HG02943 (cell line): ENCODE measurements around the gene NRDE2.

ENCODE experiments used
- ATAC-seq: cut with Tn5 transposase; IDR thresholded peaks from one replicate; pipeline ENCODE4 v1.9.1; 2021; ENCODE audit warnings: mild to moderate bottlenecking, low read depth, moderate library complexity; ENCODE audit not compliant: unreplicated experiment

The NRDE2 gene

DNA sequence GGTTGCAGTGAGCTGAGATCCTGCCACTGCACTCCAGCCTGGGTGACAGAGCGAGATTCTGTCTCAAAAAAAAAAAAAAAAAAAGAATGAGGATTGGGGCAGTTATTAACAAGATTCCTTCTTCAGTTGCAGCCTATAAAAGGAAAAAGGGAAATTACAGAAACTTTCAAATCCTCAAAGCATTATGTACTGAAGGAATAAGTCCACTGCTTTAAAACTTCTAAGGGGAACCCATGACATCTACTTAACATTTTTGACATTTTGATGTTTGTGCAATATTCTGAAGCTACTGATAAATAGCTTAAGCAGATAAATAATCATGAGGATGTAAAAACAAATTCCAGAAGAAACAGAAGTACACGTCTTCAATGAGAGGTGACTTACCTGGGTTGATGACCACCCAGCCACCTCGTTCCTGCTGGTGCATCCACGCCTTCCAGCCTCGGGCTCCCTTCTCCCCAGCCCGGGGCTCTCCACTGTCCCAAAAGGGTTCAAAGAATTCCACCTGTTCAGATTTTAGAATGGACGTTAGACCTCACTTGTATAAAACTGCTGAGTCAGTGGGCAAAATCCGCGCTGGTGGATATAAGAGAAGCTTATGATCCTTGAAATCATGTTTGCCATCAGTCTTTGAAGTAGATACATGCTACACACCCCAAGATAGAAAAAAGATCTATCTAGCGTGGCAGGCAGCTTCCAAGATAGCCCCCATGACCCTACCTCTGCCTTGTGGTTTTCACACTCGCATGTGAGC is 33.7 kb downstream of the NRDE2 start:
- ATAC-seq, result no peak

DNA sequence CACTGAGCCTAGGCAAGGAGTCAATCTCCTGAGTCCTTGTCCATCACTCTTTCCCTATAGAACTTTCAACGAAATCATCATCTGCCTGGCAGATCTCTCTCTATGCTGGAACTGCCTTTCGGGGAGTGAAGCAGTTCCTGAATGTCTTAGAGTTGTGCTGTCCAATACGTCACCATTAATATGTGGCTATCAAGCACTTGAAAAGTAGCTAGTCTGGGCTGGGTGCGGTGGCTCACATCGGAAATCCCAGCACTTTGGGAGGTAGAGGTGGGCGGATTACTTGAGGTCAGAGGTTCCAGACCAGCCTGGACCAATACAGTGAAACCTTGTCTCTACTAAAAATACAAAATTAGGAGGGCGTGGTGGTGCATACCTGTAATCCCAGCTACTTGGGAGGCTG is 35.1 kb downstream of the NRDE2 start:
- ATAC-seq, result no peak

DNA sequence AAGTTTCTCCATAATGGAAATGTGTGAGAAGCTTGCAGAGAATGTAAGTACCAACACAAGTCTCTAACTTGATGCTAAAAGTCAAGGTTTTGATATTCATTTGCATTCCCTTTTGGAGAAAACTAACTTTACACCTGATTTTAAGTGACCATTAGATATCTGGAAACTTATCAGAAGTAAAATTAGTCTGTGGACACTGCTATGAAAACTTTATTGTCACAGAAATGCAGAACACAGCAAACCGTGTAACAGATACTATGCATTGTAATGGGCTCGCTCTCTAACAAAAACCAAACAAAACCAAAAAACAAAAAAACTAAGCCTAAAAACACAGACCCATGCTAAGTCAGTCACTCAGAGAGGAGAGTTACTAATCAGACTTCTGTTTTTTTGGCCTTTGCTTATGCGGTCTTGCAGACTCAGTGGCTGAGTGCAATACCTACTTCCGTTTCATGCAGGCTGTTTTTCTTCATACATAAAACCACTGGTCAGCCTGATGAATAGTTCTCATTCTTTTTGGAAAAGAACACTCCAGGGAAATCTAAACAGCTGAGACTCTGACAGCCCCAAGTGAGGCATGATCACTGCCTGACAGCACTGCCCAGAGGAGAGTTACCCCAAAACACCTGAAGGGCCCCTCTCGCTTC is 35.7 kb downstream of the NRDE2 start:
- no peak for ATAC-seq

DNA sequence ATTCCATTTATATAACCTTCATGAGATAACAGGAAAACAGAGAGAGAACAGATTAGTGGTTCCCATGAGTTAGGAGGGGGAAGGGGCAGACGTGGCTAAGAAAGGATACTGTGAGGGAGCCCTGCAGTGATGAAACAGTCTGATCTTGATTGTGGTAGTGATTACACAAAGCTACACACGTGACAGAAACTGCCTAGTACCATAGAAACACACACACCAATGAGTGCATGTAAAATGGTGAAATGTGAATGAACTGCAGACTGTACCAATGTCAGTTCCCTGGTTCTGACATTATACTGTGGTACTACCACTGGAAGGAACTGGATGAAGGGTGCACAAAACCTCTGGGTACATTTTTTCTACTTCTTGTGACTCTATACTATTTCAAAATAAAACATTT is 36.9 kb downstream of the NRDE2 start:
- no peak for ATAC-seq

DNA sequence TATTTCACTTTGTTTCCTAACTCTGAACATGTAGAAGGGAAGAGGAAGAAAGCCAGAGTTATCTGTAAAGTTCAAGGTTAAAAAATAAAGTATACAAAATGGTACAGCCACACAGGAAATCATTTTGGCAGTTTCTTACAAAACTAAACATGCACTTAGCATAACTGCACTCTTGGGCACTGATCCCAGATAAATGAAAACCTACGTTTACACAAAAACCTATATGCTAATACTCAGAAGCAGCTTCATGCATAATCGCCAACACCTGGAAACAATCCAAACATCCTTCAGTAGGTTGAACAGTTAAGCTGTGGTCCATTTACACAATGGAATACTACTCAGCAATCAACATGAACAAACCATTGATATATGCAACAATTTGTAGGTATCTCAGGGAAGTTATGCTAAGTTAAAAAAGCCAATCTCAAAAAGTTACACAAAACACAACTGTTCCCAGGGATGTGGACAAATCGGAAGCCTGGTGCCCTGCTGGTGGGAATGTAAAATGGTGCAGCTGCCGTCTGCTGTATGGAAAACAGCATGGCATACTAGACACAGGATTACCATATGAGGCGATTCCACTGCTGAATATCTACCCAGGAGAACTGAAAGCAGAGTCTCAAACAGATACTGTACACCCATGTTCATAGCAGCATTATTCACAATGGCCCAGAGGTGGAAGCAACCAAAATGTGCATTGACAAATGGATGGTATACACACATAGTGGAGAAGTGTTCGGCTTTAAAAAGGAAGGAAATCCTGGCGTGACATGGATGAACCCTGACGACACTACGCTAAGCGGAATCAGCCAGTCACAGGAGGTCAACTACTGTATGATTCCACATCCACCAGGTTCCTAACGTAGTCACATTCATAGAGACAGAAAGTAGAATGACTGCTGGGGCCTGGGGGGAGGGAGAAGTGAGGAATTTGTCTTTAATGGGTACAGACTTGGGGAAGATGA is 37.7 kb downstream of the NRDE2 start:
- ATAC-seq, result no peak

DNA sequence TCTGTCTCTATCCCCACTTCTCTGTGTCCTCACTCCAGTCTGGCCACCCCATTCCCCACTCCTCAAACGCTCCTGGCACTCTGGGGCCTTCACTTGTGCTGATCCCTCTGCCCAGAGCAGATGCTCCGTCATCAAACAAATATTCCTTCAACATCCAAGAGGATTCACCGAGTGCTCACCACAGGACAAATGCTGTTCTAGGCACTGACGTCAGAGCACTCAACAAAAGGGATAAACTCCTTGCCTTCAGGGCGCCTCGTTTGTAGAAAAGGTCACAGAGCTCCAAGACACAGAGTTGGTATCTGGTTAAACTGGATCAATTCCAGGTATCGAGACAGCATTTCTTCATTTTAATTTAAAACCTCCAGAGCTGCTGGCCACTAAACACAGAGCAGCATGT is 40.0 kb downstream of the NRDE2 start:
- ATAC-seq, result no peak

DNA sequence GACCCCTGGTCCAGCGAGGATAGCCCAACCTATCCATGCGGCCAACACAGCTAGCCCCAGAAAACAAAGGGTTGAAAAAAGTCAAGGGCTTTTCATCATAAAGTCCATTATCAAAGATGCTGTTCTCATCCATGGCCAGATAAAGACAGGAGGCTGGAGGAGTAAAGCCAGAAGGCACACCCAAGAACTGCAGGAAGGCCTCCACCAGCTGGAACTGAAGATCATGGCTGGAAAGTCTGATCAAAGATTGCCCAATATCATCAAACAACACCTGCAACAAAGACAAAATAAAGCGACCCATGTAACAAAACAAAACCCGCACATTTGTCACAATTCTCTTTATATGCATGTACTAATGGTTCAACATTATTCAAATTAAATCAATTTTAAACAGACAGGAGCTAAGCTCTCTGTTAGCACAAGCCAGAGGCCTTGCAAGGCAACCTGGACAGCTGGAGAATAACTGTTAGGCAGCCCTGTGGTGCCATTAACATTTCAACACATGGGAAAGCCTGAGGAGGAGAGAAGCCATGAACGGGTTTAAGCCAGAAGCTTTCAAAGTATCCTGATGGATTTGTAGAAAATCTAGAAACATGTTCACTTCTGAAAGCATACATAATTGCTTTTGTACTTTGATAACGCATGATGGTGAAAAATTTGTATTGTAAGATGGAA is 41.3 kb downstream of the NRDE2 start:
- no peak for ATAC-seq

DNA sequence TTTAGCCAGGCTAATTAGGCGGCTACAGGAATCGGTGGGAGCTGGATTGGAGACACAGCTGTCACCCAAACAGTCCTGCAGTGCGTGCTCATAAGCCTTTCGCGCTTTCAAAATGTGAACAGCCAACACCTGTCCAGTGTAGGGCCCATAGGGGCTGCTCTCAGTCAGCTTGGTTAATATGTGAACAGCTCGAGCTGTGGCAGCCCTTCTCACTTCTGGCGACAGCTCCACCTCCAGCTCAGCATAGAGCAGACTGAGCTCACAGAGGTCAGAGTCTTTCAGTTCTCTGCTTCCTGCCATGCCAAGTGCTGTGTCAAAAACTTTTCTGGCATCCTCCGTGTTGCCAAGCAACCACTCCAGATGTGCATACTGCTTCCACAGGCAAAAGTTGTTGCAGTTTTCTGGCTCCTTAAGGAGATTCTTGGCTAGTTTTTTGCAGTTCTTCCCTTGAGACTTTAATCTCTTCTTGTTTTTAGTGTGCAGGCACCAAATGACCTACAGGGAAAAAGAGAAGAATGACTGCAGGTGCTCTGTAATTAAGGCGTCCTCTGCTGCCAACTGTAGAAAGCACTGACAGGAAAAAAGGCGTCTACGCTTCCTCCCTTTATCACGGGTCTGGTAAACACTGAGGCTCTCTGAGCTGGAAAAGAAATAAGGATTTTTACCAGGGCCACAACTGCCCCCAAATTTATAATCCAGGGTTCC is 42.9 kb downstream of the NRDE2 start:
- ATAC-seq, result peak; percentile 100

DNA sequence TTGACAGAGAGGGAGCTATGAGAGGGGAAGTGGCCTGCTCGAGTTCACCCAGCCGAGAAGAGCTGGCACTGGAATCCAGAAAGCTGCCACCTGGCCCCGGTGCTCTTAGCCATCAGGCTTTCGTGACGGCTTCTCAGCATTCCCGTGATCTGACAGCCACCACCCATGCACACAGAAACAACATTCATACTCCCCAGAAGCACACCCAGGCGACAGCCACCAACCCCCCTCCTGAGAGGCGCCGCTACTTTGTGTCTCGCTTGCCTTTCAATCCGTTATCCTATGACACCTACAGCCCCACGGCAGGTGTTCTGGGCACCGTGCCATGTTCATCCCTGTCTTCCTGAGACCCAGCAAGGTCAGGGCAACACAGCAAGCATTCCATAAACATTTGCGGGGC is 44.0 kb downstream of the NRDE2 start:
- ATAC-seq, result no peak

DNA sequence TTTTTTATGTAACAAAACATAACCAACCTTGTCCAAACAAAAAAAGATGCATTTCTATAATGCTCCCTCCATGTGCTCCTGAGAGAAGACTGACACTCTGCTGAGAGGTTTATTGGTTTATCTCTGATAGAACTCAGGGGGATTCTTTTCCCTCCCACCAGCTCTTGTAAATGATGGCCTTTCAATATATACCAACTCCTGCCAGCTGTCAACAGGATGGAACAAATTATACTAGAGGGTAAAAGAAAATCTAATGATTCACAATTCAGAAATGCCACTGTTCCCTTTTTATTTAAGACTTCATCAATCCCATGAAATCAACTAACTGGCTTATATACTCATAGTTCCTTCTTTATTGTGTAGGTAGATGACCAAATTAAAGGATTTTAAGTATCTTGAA is 50.0 kb downstream of the NRDE2 start:
- no peak for ATAC-seq

DNA sequence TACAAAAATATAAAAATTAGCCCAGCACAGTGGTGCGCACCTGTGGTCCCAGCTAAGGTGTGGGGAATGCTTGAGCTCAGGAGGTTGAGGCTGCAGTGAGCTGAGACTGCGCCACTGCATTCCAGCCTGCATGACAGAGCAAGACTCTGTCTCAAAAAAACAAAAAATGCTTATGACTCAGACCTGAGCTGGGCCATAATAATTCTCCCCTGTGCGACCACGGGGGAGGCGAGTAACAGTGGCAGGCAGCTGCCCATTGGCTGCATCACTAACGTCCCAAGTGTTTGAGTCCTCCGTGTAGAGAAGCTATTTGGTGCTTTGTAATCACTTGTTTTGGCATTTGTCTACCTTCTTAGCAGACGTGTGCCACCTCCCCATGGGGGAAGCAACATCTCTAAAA is 50.5 kb downstream of the NRDE2 start:
- no peak for ATAC-seq

DNA sequence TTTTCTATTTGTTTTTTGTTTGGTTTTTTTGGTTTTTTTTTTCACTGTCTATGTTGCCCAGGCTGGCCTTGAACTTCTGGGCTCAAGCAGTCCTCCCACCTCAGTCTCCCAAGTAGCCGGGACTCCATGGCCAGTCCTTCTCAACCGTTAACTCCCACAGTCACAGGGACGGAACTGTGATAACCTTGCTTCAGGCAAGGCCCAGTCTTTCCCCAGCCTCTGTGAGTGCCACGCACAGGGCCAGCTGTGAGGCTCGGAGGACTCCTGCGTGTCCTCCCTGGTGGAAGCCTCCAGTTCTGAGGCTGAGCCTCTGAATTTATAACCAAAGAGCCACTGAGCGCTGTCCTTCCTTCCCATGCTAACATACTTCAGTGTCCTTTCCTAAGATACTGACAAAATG is 51.6 kb downstream of the NRDE2 start:
- ATAC-seq, result no peak

DNA sequence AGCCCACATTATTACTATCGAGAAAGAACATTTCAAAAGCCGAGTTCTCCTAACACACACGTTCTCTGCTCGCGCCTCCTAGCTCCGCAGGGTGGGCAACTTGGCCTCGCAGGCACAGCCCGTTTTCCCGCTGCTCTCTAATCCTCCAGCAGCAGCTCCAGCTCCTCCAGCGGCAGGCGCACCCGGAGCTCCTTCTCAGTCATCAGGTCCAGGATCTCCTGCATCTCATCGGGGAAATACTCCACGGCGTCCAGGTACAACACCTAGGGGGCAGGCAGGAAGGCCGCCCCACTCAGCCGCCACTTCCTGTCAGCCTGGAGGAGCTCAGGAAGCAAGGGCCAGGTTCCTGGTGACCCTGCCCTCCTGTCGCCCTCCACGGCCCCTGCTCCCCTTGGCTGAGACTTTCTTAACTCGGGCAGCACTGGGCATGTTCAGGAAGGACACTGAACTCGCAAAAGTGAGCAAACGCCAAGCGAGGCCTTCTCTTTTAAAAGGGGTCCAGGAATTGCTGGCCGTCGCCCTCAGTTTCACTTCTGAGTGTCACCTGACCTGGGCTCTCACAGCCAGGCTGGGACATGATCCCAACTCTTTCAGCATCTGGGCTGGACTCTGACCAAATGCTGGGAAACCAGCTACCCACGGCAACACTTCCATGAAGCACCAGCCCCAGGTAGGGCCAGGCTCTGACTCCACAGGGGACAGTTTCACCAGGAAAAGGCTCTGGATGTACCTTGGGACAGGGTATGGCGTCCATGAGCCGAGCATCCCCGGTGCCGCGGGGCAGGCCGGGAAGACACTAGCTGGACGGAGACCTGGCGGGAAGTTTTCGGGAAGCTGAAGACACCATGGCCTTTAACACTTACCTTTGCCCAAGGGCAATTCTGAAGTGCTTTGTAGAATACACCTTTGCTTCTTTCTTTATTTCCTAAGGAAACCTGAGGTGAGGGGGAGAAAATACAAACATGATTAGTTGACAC is 53.3 kb downstream of the NRDE2 start:
- ATAC-seq, result no peak

DNA sequence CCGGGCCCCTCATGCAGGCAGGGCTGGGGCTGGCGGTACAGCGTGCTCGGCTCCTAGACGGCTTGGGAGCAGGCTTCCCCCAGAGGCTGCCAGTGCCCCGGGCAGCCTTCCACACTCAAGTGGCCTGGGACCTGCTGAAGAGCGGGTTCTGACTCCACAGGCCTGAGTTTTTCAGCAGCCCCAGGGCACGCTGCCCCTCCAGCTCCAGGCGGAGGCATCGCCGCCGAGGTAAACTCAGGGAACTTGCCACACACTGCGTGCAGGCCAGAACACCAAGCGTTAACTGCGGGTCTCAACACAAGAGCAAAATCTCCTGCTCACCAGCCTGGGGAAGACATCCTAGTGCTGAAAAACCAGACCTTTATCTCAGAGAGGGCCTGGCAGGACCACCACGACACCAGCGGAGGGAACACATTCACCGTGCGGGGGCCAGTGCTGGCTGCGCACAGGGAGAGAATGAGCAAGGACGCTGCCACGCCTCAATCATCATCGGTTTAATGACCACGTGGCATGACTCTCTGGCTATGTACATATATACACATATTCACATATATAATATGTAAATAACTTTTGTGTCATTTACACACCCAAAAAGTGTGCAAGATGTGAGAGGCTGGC is 54.1 kb downstream of the NRDE2 start:
- no peak for ATAC-seq

DNA sequence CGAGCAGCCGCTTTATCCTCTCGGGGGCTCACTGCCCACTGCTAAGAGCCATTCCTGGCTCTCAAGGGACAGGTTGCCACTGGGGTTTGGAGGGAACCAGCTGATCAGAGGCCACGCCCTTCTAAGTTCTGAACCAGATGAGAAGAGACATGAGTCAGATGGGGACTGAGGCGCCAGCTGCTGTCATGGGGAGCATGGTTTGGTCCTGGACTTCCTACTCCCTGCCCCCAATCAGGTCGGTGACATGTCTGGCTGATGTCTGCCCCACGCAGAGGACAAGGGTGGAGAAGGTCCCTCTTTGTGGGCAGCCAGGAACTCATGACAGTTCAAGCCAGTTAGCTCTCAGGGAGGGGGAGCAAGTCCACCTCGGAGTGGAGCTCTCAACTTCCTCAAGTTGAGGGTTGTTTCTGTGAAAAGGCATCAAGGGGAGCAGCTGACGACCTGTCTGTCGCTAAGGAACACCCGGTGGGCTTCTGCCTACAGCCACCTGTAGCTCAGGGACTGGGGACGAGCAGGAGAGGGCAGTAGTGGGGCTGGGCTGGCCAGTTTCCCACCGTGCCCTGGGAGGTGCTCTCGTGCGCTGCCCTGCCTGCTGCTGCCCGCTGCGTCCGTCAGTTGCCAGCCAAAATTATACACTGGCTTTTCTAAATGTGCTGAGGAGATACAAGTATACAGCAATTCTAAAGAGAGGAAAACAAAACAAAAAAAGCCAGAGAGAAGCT is 54.9 kb downstream of the NRDE2 start:
- ATAC-seq, result no peak

DNA sequence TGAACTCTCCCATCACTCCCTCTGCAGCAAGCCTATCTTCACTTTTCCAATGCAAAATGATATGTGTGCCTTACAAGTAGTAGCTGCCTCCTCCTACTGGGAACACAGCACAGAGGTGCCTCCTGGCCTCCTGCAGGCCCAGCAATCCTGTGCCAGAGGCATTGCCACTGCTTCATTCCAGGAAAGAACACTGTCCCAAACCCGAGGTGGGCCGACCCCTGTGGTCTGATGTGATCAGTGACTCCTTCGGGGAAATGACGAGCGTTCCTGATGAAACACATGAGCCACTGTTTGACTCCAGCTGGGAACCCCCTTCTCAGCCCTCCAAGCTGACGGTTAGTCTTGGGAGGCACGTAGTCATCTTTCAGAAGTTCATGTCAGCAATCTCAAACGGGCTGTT is 55.9 kb downstream of the NRDE2 start:
- ATAC-seq, result no peak

DNA sequence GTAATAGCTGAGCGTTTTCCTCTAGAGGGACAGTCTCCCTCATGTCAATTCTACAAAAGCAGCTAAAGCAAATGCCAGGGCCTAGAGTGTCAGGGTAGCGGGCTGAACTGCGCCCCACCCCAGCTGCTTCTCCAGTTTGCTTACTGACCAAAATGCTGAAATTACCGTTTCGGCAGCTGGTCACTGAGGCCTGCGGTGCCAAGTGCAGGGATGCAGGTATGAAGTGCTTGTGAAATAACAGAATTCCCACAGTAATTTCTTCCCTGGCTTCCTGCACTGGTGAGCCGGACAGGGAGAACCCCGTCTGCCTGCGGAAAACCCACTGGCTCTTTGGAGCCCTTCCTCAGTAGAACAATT is 56.3 kb downstream of the NRDE2 start:
- no peak for ATAC-seq
